Esophagus muscularis mucosa (tissue), 4 donors: Measurements from ENCODE around the gene GPR84. TPM values are rescaled to one million over a fixed set of nuclear protein-coding genes. Genes with fewer than 3 reads are reported as not detected.
"Not testable (repeated sequence)": the region's sequence is repeated elsewhere in the genome, so short reads cannot be mapped to it uniquely, and the experiment has no call there.

Source experiments
- DNase-seq: peaks from one replicate; pipeline ENCODE4 v3.0.0-alpha.2; 2017; ENCODE audit errors: extremely low spot score
- H3K27ac ChIP-seq, 4 donors: fragments of 200-600 bp; sonication (generic); replicated peaks in 1 of 4; 1 replicate in 3 of 4; 2 replicates in 1 of 4; pipeline ENCODE4 v1.5.1; 2016 to 2019; ENCODE audit warnings: mild to moderate bottlenecking in 1 of 4
- H3K27me3 ChIP-seq, 4 donors: fragments of 200-600 bp; sonication (generic); one replicate each; pipeline versions ENCODE4 v1.5.1 to v1.6.0; 2016 to 2019
- H3K36me3 ChIP-seq, 4 donors: fragments of 200-600 bp; sonication (generic); one replicate each; pipeline ENCODE4 v1.5.1; 2016 to 2019
- H3K4me1 ChIP-seq, 4 donors: fragments of 200-600 bp; sonication (generic); one replicate each; pipeline ENCODE4 v1.5.1; 2016 to 2019
- H3K4me3 ChIP-seq, 4 donors: fragments of 200-600 bp; sonication (generic); 1 replicate in 2 of 4; 2 replicates in 2 of 4; pipeline ENCODE4 v1.5.1; 2016 to 2019; ENCODE audit warnings: mild to moderate bottlenecking in 4 of 4, moderate library complexity in 1 of 4
- H3K9me3 ChIP-seq, 4 donors: fragments of 200-600 bp; sonication (generic); 1 replicate in 3 of 4; 2 replicates in 1 of 4; pipeline ENCODE4 v1.5.1; 2016 to 2019
- CTCF ChIP-seq, 3 experiments: fragments of 200-600 bp in 2 of 3; fragments of 450-650 bp in 1 of 3; sonication (generic) in 2 of 3; IDR thresholded peaks; one replicate each; pipeline ENCODE4 v1.5.1; 2017 to 2019; ENCODE audit warnings: antibody characterized with exemption in 3 of 3, mild to moderate bottlenecking in 2 of 3, moderate library complexity in 1 of 3
- EP300 ChIP-seq: sonication (generic); formaldehyde crosslinking; IDR thresholded peaks from one replicate; pipeline ENCODE4 v1.6.1; 2017; ENCODE audit warnings: antibody characterized with exemption
- POLR2A ChIP-seq: fragments of 450-650 bp; IDR thresholded peaks from one replicate; pipeline ENCODE4 v1.6.1; 2017; ENCODE audit warnings: antibody characterized with exemption, moderate library complexity, mild to moderate bottlenecking, low read depth
- POLR2AphosphoS5 ChIP-seq, 2 donors: sonication (generic); formaldehyde crosslinking; IDR thresholded peaks; one replicate each; pipeline ENCODE4 v1.6.1; 2017; ENCODE audit warnings: antibody characterized with exemption in 2 of 2
- WGBS: methylation state at CpG from one replicate; pipeline ENCODE4 v1.1.5; 2018; 5-methylcytosine and 5-hydroxymethylcytosine counted together
- intact Hi-C: fragments of 100-400 bp; cut with DNase I; formaldehyde crosslinking; loops from one replicate; pipeline ENCODE4 v1.15.1; 2023
- total RNA-seq, 4 donors: library from RNA; depleted of rRNA; stranded (reverse); fragments of >200 nt; gene quantifications; one replicate each; pipeline versions ENCODE4 v1.1.0 to v1.2.1, GENCODE V29; 2016

Gene GPR84
- total RNA-seq, 4 donors from 2014 or later: 0.66 TPM; not detected in 3

- no peak overlapping the region for H3K4me3 ChIP-seq
- no peak for TF ChIP-seq CTCF (IDR thresholded peaks at IDR 0.05)
- DNase-seq: no peak
- H3K36me3 ChIP-seq: peaks cover 0 to 14% (median 0%) of the 10 kb centered on the region in 4 donors
- no peaks in the 10 kb centered on the region for H3K27me3 ChIP-seq
- peaks cover 33 to 93% (median 79%) of the 10 kb centered on the region in 4 donors for H3K4me1 ChIP-seq
- H3K9me3 ChIP-seq: no peaks in the 10 kb centered on the region
- H3K27ac ChIP-seq: no peak overlapping the region
- WGBS: 43% methylated on average over 3 of the region's 3 CpGs
- intact Hi-C loops: no loop called here
Observed at GRCh38 chr12:54330442-54330841, 33.8 kb downstream of the GPR84 start.

GRCh38 chr12:54329759-54330158 is 34.5 kb downstream of the GPR84 start:
- H3K27me3 ChIP-seq: no peaks in the 10 kb centered on the region
- intact Hi-C loops: loop anchor here (5.0 kb wide), 1 partner anchor 33 kb away; the partner anchor contains the start of gene GPR84
- no peak for DNase-seq
- no peak overlapping the region for H3K27ac ChIP-seq
- no peak for TF ChIP-seq CTCF (IDR thresholded peaks at IDR 0.05)
- no peak for TF ChIP-seq EP300
- TF ChIP-seq POLR2A: no peak
- TF ChIP-seq POLR2AphosphoS5 (IDR thresholded peaks at IDR 0.05): no peak
- H3K9me3 ChIP-seq: no peaks in the 10 kb centered on the region
- H3K4me3 ChIP-seq: no peak overlapping the region
- H3K36me3 ChIP-seq: peaks cover 0 to 14% (median 0%) of the 10 kb centered on the region in 4 donors
- peaks cover 33 to 90% (median 74%) of the 10 kb centered on the region in 4 donors for H3K4me1 ChIP-seq
- WGBS: 80% methylated on average over 3 of the region's 5 CpGs

- DNase-seq: no peak
- peaks cover 0 to 14% (median 0%) of the 10 kb centered on the region in 4 donors for H3K36me3 ChIP-seq
- WGBS: 78% methylated on average over 6 of the region's 6 CpGs
- H3K4me1 ChIP-seq: peaks cover 33 to 87% (median 72%) of the 10 kb centered on the region in 4 donors
- no peaks in the 10 kb centered on the region for H3K27me3 ChIP-seq
- no peak overlapping the region for H3K4me3 ChIP-seq
- intact Hi-C loops: loop anchor here (5.0 kb wide), 1 partner anchor 34 kb away; the partner anchor contains the start of gene GPR84
- no peaks in the 10 kb centered on the region for H3K9me3 ChIP-seq
- no peak overlapping the region for H3K27ac ChIP-seq
- no peak for TF ChIP-seq EP300
- TF ChIP-seq CTCF (IDR thresholded peaks at IDR 0.05): no peak
- TF ChIP-seq POLR2A: no peak
Observed at GRCh38 chr12:54328595-54329337, 35.5 kb downstream of the GPR84 start.

GRCh38 chr12:54325442-54326109 is 38.7 kb downstream of the GPR84 start:
- not testable (repeated sequence) for DNase-seq, H3K9me3 ChIP-seq, H3K27me3 ChIP-seq
- Histone ChIP-seq H3K4me3 (peak overlapping the region; percentile 58 to 79 (median 66)), H3K36me3 (peaks cover 0 to 14% (median 0%) of the 10 kb centered on the region in 4 donors), H3K27ac (peak overlapping the region; percentile 78 to 90 (median 85)), H3K4me1 (peaks cover 29 to 59% (median 58%) of the 10 kb centered on the region in 4 donors)
- intact Hi-C loops: loop anchor here (5.0 kb wide), 1 partner anchor 37 kb away; the partner anchor contains the start of gene GPR84
- 50% methylated on average over 22 of the region's 22 CpGs for WGBS
